K562 (cell line): ENCODE results near the gene ANO10. TPM values are rescaled to one million over a fixed set of nuclear protein-coding genes. Genes with fewer than 3 reads are reported as not detected.
"Not testable (repeated sequence)": the region's sequence is repeated elsewhere in the genome, so short reads cannot be mapped to it uniquely, and the experiment has no call there.

Source experiments
- ATAC-seq: fragments of 200-7000 bp; cut with Tn5 transposase; 3 replicates; pipeline ENCODE4 v1.9.1; 2020; ENCODE audit warnings: moderate library complexity
- BruUV-seq: library from RNA; stranded (reverse); fragments of 400-500 nt; replicated peaks from 2 replicates; lab custom pipeline; 2021; lab: Mats Ljungman, UMichigan
- CTCF ChIA-PET: fragments of 300-600 bp; formaldehyde crosslinking; extraction: SDS; loops from one replicate; lab custom pipeline; 2021; ENCODE audit warnings: low intra/inter-chr PET ratio; lab: Yijun Ruan, JAX
- POLR2A ChIA-PET: fragments of 300-600, 350-650 bp; sonication (Branson Sonifier 250); formaldehyde crosslinking; extraction: SDS; loops from one replicate; lab custom pipeline; 2021; ENCODE audit warnings: antibody characterized with exemption, inconsistent platforms; lab: Yijun Ruan, JAX
- DNase-seq, 4 experiments: peaks; one replicate each; pipeline versions ENCODE4 v3.0.0 to v3.0.0-alpha.2; 2011 to 2018; ENCODE audit warnings: low spot score in 3 of 4, mixed read lengths in 3 of 4; ENCODE audit errors: extremely low read depth in 1 of 4
- FAIRE-seq: peaks from 2 replicates; lab custom pipeline; 2011; peaks lifted over from hg19 to GRCh38; lab: Jason Lieb, UNC
- H2AFZ ChIP-seq: 2 replicates; pipeline ENCODE4 v1.6.0; 2011; ENCODE audit warnings: low read depth, low read length, control low read depth, inconsistent platforms
- H3K27ac ChIP-seq: fragments of 200-600 bp; 3 replicates; pipeline ENCODE4 v1.8.0; 2011; ENCODE audit warnings: low read depth, mild to moderate bottlenecking, control low read depth, inconsistent platforms, low read length, moderate library complexity, mixed read lengths; ENCODE audit errors: extremely low read depth
- H3K27me3 ChIP-seq, 2 experiments: fragments of 300-600 bp in 1 of 2; 2 replicates in 1 of 2; 3 replicates in 1 of 2; pipeline versions ENCODE4 v1.6.0 to v1.8.0; 2011; ENCODE audit warnings: inconsistent platforms in 2 of 2, low read length in 2 of 2, mild to moderate bottlenecking in 1 of 2, mixed read lengths in 1 of 2, moderate library complexity in 1 of 2; ENCODE audit not compliant: control insufficient read depth in 2 of 2, insufficient read depth in 2 of 2
- H3K36me3 ChIP-seq: fragments of 300-600 bp; 3 replicates; pipeline ENCODE4 v1.8.0; 2011; ENCODE audit warnings: mild to moderate bottlenecking, low read length, inconsistent platforms; ENCODE audit not compliant: control insufficient read depth, insufficient read depth
- H3K4me1 ChIP-seq, 2 experiments: fragments of 200-600 bp in 1 of 2; replicated peaks in 1 of 2; 2 replicates in 1 of 2; 3 replicates in 1 of 2; pipeline versions ENCODE4 v1.5.1 to v1.8.0; 2011; ENCODE audit warnings: inconsistent platforms in 2 of 2, low read length in 2 of 2, mild to moderate bottlenecking in 1 of 2, mixed read lengths in 1 of 2, moderate library complexity in 1 of 2; ENCODE audit not compliant: control insufficient read depth in 2 of 2, insufficient read depth in 2 of 2
- H3K4me2 ChIP-seq: 2 replicates; pipeline ENCODE4 v1.6.1; 2011; ENCODE audit warnings: low read length, control low read depth, inconsistent platforms, mixed read lengths; ENCODE audit not compliant: insufficient read depth
- H3K4me3 ChIP-seq: fragments of 200-600 bp; sonication (generic), shearing (Covaris generic); 2 replicates; pipeline ENCODE4 v1.5.1; 2016; ENCODE audit warnings: control low read depth, inconsistent platforms
- H3K79me2 ChIP-seq: fragments of 200-600 bp; 3 replicates; pipeline ENCODE4 v1.8.0; 2011; ENCODE audit warnings: low read length, inconsistent platforms; ENCODE audit not compliant: control insufficient read depth, insufficient read depth
- H3K9ac ChIP-seq, 2 experiments: 2 replicates each; pipeline versions ENCODE4 v1.6.0 to v1.6.1; 2011; ENCODE audit warnings: low read depth in 2 of 2, low read length in 2 of 2, control low read depth in 1 of 2, inconsistent platforms in 1 of 2, mild to moderate bottlenecking in 1 of 2, mixed read lengths in 1 of 2; ENCODE audit not compliant: insufficient read depth in 1 of 2
- H3K9me1 ChIP-seq: one replicate; pipeline ENCODE4 v1.6.0; 2011; ENCODE audit warnings: inconsistent platforms, mild to moderate bottlenecking, low read length, moderate library complexity; ENCODE audit not compliant: control insufficient read depth, insufficient read depth
- H3K9me3 ChIP-seq: replicated peaks from 2 replicates; pipeline ENCODE4 v1.5.1; 2011; ENCODE audit warnings: low read depth, low read length, inconsistent platforms; ENCODE audit not compliant: control insufficient read depth, insufficient read depth
- H4K20me1 ChIP-seq: replicated peaks from 2 replicates; pipeline ENCODE4 v1.6.1; 2011; ENCODE audit warnings: low read length, inconsistent platforms, mixed read lengths; ENCODE audit not compliant: control insufficient read depth, insufficient read depth
- BCOR ChIP-seq: fragments of 450-650 bp; IDR thresholded peaks from 2 replicates; pipeline ENCODE4 v1.6.1; 2016
- HDAC1 ChIP-seq, 2 experiments: fragments of 450-650 bp; IDR thresholded peaks; 2 replicates each; pipeline ENCODE4 v1.6.1; 2016 to 2017; ENCODE audit warnings: inconsistent platforms in 1 of 2, mild to moderate bottlenecking in 1 of 2, moderate library complexity in 1 of 2
- KDM1A ChIP-seq, 2 experiments: fragments of 450-650 bp; IDR thresholded peaks; 2 replicates each; pipeline ENCODE4 v1.6.1; 2016; ENCODE audit warnings: mild to moderate bottlenecking in 2 of 2
- RBM25 ChIP-seq: fragments of 200-400 bp; formaldehyde crosslinking; IDR thresholded peaks from 2 replicates; pipeline ENCODE4 v1.6.1; 2018; ENCODE audit warnings: low read length, low read depth, moderate library complexity; ENCODE audit not compliant: severe bottlenecking
- ZNF146 ChIP-seq: IDR thresholded peaks from one replicate; pipeline ENCODE4 v1.6.1; 2018; ENCODE audit warnings: missing compliant biosample characterization; ENCODE audit not compliant: unreplicated experiment
- WGBS: fragments of 100-300 bp; shearing (Covaris generic); methylation state at CpG from one replicate; pipeline ENCODE4 v1.1.6; 2016; ENCODE audit warnings: low coverage, mixed read lengths; ENCODE audit not compliant: insufficient coverage; ENCODE audit errors: missing lambda C conversion rate; 5-methylcytosine and 5-hydroxymethylcytosine counted together
- in situ Hi-C: fragments of 300-500 bp; cut with MboI; formaldehyde crosslinking; loops from 4 replicates; pipeline ENCODE4 v1.15.0; 2018; ENCODE audit warnings: inconsistent platforms, mixed read lengths
- intact Hi-C: fragments of 100-400 bp; cut with micrococcal nuclease; formaldehyde crosslinking; loops from 2 replicates; pipeline ENCODE4 v1.14.2; 2022
- polyA plus RNA-seq, 8 experiments: library from polyadenylated mRNA; depleted of rRNA in 4 of 8; stranded (reverse) in 5 of 8; unstranded in 3 of 8; fragments of >200 nt; fragmentation: Nextera tagmentation in 2 of 8; fragmentation: Illumina TruSeq in 1 of 8; extraction: Ambion mirVana in 2 of 8; extraction: Trizol in 1 of 8; gene quantifications; 2 replicates each; pipeline versions ENCODE4 v1.2.1 to v1.2.3, GENCODE V29; 2011 to 2014; ENCODE audit warnings: inconsistent platforms in 1 of 8, missing spikeins in 1 of 8
- total RNA-seq, 7 experiments: library from RNA; depleted of rRNA in 6 of 7; stranded (reverse); fragments of >200 nt in 6 of 7; fragmentation: Illumina TruSeq in 2 of 7; extraction: Trizol in 2 of 7; gene quantifications; 2 replicates each; pipeline versions ENCODE4 v1.2.1 to v1.2.3, GENCODE V29; 2011 to 2021; ENCODE audit warnings: low replicate concordance in 1 of 7
- TF ChIP-seq, protein P1 (sequence below): fragments of 450-650 bp; IDR thresholded peaks from 2 replicates; pipeline ENCODE4 v1.6.1; 2016; ENCODE audit warnings: mild to moderate bottlenecking

Gene ANO10
- total and polyA plus RNA-seq, 9 of the 15 experiments (the other 6 are each of a cell fraction or from before 2014, with no cell fraction given), result 6.4 to 46.0 (median 32.3) TPM

DNA sequence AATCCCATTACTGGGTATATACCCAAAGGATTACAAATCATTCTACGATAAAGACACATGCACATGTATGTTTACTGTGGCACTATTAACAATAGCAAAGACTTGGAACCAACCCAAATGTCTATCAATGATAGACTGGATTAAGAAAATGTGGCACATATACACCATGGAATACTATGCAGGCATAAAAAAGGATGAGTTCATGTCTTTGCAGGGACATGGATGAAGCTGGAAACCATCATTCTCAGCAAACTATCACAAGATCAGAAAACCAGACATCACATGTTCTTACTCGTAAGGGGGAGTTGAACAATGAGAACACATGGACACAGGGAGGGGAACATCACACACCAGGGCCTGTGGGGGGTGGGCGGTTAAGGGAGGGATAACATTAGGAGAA lies 43.2 kb upstream of the ANO10 start:
- FAIRE-seq, ATAC-seq, in situ Hi-C loops, H3K4me1 ChIP-seq, H3K27me3 ChIP-seq, H3K9me1 ChIP-seq, H3K9ac ChIP-seq, CTCF ChIA-PET, H2AFZ ChIP-seq, BruUV-seq, intact Hi-C loops, H4K20me1 ChIP-seq, DNase-seq, H3K27ac ChIP-seq, H3K4me2 ChIP-seq, POLR2A ChIA-PET, H3K9me3 ChIP-seq, H3K4me3 ChIP-seq, H3K36me3 ChIP-seq, H3K79me2 ChIP-seq: not testable (repeated sequence)
- TF ChIP-seq RBM25 (peak; percentile 33), ZNF146 (CRISPR knock-in tag) (peak; percentile 95), BCOR (peak; percentile 86), KDM1A (IDR thresholded peaks at IDR 0.05) (peak; percentile 62 to 69; a peak in 3 of 4 replicates), HDAC1 (IDR thresholded peaks at IDR 0.05) (peak in 1 of 2 experiments; percentile 75; a peak in 1 of 4 replicates)
- TF ChIP-seq, protein P1, sequence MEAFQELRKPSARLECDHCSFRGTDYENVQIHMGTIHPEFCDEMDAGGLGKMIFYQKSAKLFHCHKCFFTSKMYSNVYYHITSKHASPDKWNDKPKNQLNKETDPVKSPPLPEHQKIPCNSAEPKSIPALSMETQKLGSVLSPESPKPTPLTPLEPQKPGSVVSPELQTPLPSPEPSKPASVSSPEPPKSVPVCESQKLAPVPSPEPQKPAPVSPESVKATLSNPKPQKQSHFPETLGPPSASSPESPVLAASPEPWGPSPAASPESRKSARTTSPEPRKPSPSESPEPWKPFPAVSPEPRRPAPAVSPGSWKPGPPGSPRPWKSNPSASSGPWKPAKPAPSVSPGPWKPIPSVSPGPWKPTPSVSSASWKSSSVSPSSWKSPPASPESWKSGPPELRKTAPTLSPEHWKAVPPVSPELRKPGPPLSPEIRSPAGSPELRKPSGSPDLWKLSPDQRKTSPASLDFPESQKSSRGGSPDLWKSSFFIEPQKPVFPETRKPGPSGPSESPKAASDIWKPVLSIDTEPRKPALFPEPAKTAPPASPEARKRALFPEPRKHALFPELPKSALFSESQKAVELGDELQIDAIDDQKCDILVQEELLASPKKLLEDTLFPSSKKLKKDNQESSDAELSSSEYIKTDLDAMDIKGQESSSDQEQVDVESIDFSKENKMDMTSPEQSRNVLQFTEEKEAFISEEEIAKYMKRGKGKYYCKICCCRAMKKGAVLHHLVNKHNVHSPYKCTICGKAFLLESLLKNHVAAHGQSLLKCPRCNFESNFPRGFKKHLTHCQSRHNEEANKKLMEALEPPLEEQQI, result peak; percentile 46; the same call in 1 of the 2 replicates
- 86% methylated on average over 3 of the region's 3 CpGs for WGBS
